ENCODE results near the gene CASZ1. TPM values are rescaled to one million over a fixed set of nuclear protein-coding genes. Genes with fewer than 3 reads are reported as not detected.
A peak's percentile ranks its signal among the peaks of the same experiment; 100 is the strongest.

The CASZ1 gene
- total RNA-seq, 1 experiment from 2014 or later = 3.9 TPM

GRCh38 chr1:10836726-10837125 lies 40.3 kb upstream of the CASZ1 start:
- H3K27ac Mint-ChIP-seq = no peak overlapping the region
- Histone ChIP-seq H3K79me2 (ENCODE audit: insufficient read depth, low read length) (no peaks in the 10 kb centered on the region), H2AK5ac (ENCODE audit: insufficient read length, low read length) (no peak overlapping the region), H3K27ac (ENCODE audit: insufficient read length, low read depth, low read length) (no peak overlapping the region), H3K56ac (ENCODE audit: insufficient read length, low read depth, low read length) (no peak overlapping the region), H4K20me1 (ENCODE audit: control insufficient read depth, insufficient read depth, insufficient read length) (no peaks in the 10 kb centered on the region), H3K23ac (ENCODE audit: insufficient read length, low read depth, low read length) (no peak overlapping the region), H2BK12ac (ENCODE audit: insufficient read length, low read depth, low read length) (no peak overlapping the region), H3K4me1 (ENCODE audit: insufficient read depth, low read length) (peaks cover 4% of the 10 kb centered on the region; the same call in 1 of the 2 replicates), H2BK5ac (ENCODE audit: insufficient read length, low read length) (no peak overlapping the region), H3K4me2 (ENCODE audit: insufficient read depth, insufficient read length, low read length) (no peak overlapping the region), H3K18ac (ENCODE audit: insufficient read length, low read depth, low read length) (peak overlapping the region; percentile 11), H3T11ph (ENCODE audit: low read length) (no peak overlapping the region), H2BK15ac (ENCODE audit: low read depth, low read length) (no peak overlapping the region), H4K8ac (replicated peaks; ENCODE audit: insufficient read length, low read depth, low read length) (no peak overlapping the region), H4K5ac (ENCODE audit: insufficient read length, low read depth, low read length) (no peak overlapping the region), H3K14ac (ENCODE audit: insufficient read depth, low read length) (no peak overlapping the region), H2BK120ac (ENCODE audit: low read depth, low read length, poor library complexity, severe bottlenecking) (no peak overlapping the region), H3K9me3 (ENCODE audit: control insufficient read depth, low read depth, low read length) (no peaks in the 10 kb centered on the region), H3K27me3 (ENCODE audit: insufficient read depth, low read length) (no peaks in the 10 kb centered on the region; the same call in 1 of the 2 replicates), H3K79me1 (ENCODE audit: insufficient read depth, low read depth, low read length, poor library complexity, severe bottlenecking) (no peaks in the 10 kb centered on the region), H2BK20ac (ENCODE audit: low read depth, low read length, poor library complexity, severe bottlenecking) (no peak overlapping the region), H2AFZ (ENCODE audit: low read length) (no peak overlapping the region), H3K23me2 (ENCODE audit: insufficient read length, low read depth, low read length, poor library complexity, severe bottlenecking) (peaks cover 3% of the 10 kb centered on the region), H3K9ac (ENCODE audit: extremely low read depth, insufficient read length, low read length) (no peak overlapping the region), H3K4ac (ENCODE audit: low read depth, low read length) (no peak overlapping the region), H4K91ac (ENCODE audit: insufficient read length, low read depth, low read length) (no peak overlapping the region)
- no peak for TF ChIP-seq CTCF (conservative IDR thresholded peaks at IDR 0.05)
- no peak overlapping the region for H3K4me3 Mint-ChIP-seq
- DNase-seq = peak; percentile 67
- H3K9me3 Mint-ChIP-seq = no peaks in the 10 kb centered on the region; a peak in 1 of 5 replicates
- peaks cover 12% of the 10 kb centered on the region for H3K27me3 Mint-ChIP-seq (ENCODE audit: low read depth)
- H3K4me1 Mint-ChIP-seq = peaks cover 36% of the 10 kb centered on the region in 2 experiments
- WGBS (ENCODE audit: extremely low coverage, insufficient read length, low lambda C conversion rate) = no CpG with 5 or more reads among the region's 11 CpGs
- H3K36me3 Mint-ChIP-seq (ENCODE audit: insufficient read depth in 1 of 3, low read depth in 3 of 3) = no peaks in the 10 kb centered on the region

Measured in H9 (cell line).